GM21367 (cell line): ENCODE results near the gene CWC22.

Experiments
- ATAC-seq: cut with Tn5 transposase; IDR thresholded peaks from one replicate; pipeline ENCODE4 v1.9.1; 2021; ENCODE audit not compliant: unreplicated experiment

Gene CWC22

DNA sequence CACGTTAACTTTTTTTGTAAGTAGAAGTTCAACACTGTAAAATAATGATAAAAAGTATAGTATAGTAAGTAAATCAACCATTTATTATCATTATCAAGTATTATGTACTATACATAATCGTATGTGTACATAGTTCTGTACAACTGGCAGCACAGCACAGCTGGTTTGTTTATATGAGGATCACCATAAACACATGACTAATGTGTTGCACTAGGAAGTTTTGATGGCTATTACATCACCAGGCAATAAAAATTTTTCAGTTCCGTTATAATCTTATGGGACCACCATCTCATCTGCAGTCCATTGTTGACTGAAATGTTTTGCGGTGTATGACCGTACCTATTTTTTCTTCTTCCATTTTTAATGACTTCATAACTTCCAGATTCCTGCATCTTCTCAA lies 106.4 kb downstream of the CWC22 start:
- no peak for ATAC-seq

- no peak for ATAC-seq
These were observed 107.4 kb downstream of the CWC22 start for GRCh38 chr2:179899666-179900065.

DNA sequence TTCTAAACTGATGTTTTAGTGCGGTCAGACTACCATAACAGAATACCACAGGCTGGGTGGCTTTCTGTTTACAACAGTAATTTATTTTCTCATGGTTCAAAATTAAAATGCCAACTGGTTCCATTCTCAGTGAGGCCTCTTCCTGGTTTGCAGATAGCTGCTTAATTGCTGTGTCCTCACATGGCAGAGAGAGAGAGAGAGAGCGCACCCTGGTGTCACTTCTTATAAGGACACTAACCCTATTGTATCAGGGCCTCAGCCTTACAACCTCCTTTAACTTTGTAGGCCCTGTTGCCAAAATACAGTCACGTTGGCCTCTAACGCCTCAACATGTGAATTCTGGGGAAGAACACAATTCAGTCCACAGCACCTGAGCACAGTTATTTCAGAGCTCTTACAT lies 108.2 kb downstream of the CWC22 start:
- ATAC-seq = peak; percentile 94
